Liver (tissue), 9 donors: Measurements from ENCODE around the gene KRTAP4-9. TPM values are rescaled to one million over a fixed set of nuclear protein-coding genes. Genes with fewer than 3 reads are reported as not detected.

Experiments
- DNase-seq: peaks from one replicate; pipeline ENCODE4 v3.0.0-alpha.2; 2017; ENCODE audit warnings: low spot score
- H3K27ac ChIP-seq, 2 donors: one replicate each; pipeline ENCODE4 v1.7.0; 2013; ENCODE audit warnings: inconsistent platforms in 2 of 2, low read length in 2 of 2, control low read depth in 1 of 2, low read depth in 1 of 2, mild to moderate bottlenecking in 1 of 2
- H3K27me3 ChIP-seq, 4 donors: one replicate each; pipeline versions ENCODE4 v1.6.1 to v1.7.0; 2013; ENCODE audit warnings: low read length in 3 of 4, inconsistent platforms in 1 of 4, mild to moderate bottlenecking in 1 of 4, moderate library complexity in 1 of 4; ENCODE audit not compliant: control insufficient read depth in 4 of 4, insufficient read depth in 4 of 4
- H3K36me3 ChIP-seq, 4 donors: one replicate each; pipeline versions ENCODE4 v1.6.1 to v1.7.0; 2013; ENCODE audit warnings: low read length in 3 of 4, mild to moderate bottlenecking in 3 of 4, low read depth in 1 of 4, moderate library complexity in 1 of 4; ENCODE audit not compliant: control insufficient read depth in 4 of 4, insufficient read depth in 3 of 4
- H3K4me1 ChIP-seq, 4 donors: one replicate each; pipeline versions ENCODE4 v1.6.1 to v1.7.0; 2013; ENCODE audit warnings: low read length in 3 of 4, mild to moderate bottlenecking in 3 of 4, moderate library complexity in 1 of 4; ENCODE audit not compliant: control insufficient read depth in 4 of 4, insufficient read depth in 4 of 4
- H3K4me3 ChIP-seq, 3 donors: one replicate each; pipeline versions ENCODE4 v1.6.1 to v1.7.0; 2013; ENCODE audit warnings: low read length in 3 of 3, control low read depth in 1 of 3, low read depth in 1 of 3, mild to moderate bottlenecking in 1 of 3
- H3K9ac ChIP-seq, 2 donors: one replicate each; pipeline ENCODE4 v1.7.0; 2013; ENCODE audit warnings: low read length in 2 of 2, mild to moderate bottlenecking in 2 of 2, moderate library complexity in 2 of 2, control low read depth in 1 of 2, low read depth in 1 of 2
- H3K9me3 ChIP-seq, 4 donors: one replicate each; pipeline versions ENCODE4 v1.6.1 to v1.7.0; 2013; ENCODE audit warnings: low read length in 3 of 4; ENCODE audit not compliant: control insufficient read depth in 4 of 4
- CTCF ChIP-seq: fragments of 150-350 bp; IDR thresholded peaks from 2 replicates; pipeline ENCODE4 v1.5.1; 2017; ENCODE audit warnings: improper control_type of control experiment, low read depth, low read length; ENCODE audit not compliant: missing input control
- EGR1 ChIP-seq, 2 donors: IDR thresholded peaks; 2 replicates each; pipeline ENCODE4 v1.6.1; 2016 to 2018; ENCODE audit warnings: antibody characterized with exemption in 2 of 2, low read depth in 2 of 2
- FOXA1 ChIP-seq: IDR thresholded peaks from 2 replicates; pipeline ENCODE4 v1.6.1; 2016; ENCODE audit warnings: antibody characterized with exemption
- FOXA2 ChIP-seq: IDR thresholded peaks from 2 replicates; pipeline ENCODE4 v1.6.1; 2016; ENCODE audit warnings: antibody characterized with exemption
- GABPA ChIP-seq, 2 donors: IDR thresholded peaks in 1 of 2; conservative IDR thresholded peaks in 1 of 2; 2 replicates each; pipeline ENCODE4 v1.6.1; 2016; ENCODE audit warnings: antibody characterized with exemption in 2 of 2, mild to moderate bottlenecking in 1 of 2, moderate library complexity in 1 of 2
- HNF4A ChIP-seq, 2 donors: conservative IDR thresholded peaks; 2 replicates each; pipeline ENCODE4 v1.6.1; 2016; ENCODE audit warnings: antibody characterized with exemption in 2 of 2, mild to moderate bottlenecking in 2 of 2
- HNF4G ChIP-seq: IDR thresholded peaks from 2 replicates; pipeline ENCODE4 v1.6.1; 2016; ENCODE audit warnings: antibody characterized with exemption
- JUND ChIP-seq, 2 donors: IDR thresholded peaks; 2 replicates each; pipeline ENCODE4 v1.6.1; 2016; ENCODE audit warnings: antibody characterized with exemption in 2 of 2
- NR2F2 ChIP-seq: IDR thresholded peaks from 2 replicates; pipeline ENCODE4 v1.6.1; 2016; ENCODE audit warnings: antibody characterized with exemption
- RAD21 ChIP-seq, 2 donors: IDR thresholded peaks; 2 replicates each; pipeline ENCODE4 v1.6.1; 2016; ENCODE audit warnings: antibody characterized with exemption in 2 of 2, mild to moderate bottlenecking in 2 of 2
- REST ChIP-seq: IDR thresholded peaks from 2 replicates; pipeline ENCODE4 v1.6.1; 2016; ENCODE audit warnings: antibody characterized with exemption, mild to moderate bottlenecking
- RXRA ChIP-seq, 2 donors: IDR thresholded peaks; 2 replicates each; pipeline ENCODE4 v1.6.1; 2017 to 2018; ENCODE audit warnings: antibody characterized with exemption in 2 of 2, mild to moderate bottlenecking in 1 of 2
- TAF1 ChIP-seq: conservative IDR thresholded peaks from 2 replicates; pipeline ENCODE4 v1.6.1; 2016; ENCODE audit warnings: antibody characterized with exemption, mild to moderate bottlenecking
- YY1 ChIP-seq: IDR thresholded peaks from 2 replicates; pipeline ENCODE4 v1.6.1; 2016; ENCODE audit warnings: antibody characterized with exemption, mild to moderate bottlenecking
- WGBS: extraction: QIAGEN DNeasy Blood & Tissue Kit; methylation state at CpG from one replicate; pipeline ENCODE4 v1.1.7; 2013; 5-methylcytosine and 5-hydroxymethylcytosine counted together
- polyA plus RNA-seq, 2 donors: library from polyadenylated mRNA; stranded (reverse) in 1 of 2; unstranded in 1 of 2; fragments of 200-250 nt in 1 of 2; fragments of >200 nt in 1 of 2; fragmentation: Nextera tagmentation in 1 of 2; extraction: Ambion mirVana in 1 of 2; gene quantifications; one replicate each; pipeline versions ENCODE4 v1.2.1 to v1.2.3, GENCODE V29; 2013 to 2015
- total RNA-seq, 2 donors: library from RNA; depleted of rRNA; stranded (reverse); fragments of >200 nt; gene quantifications; one replicate each; pipeline ENCODE4 v1.2.3, GENCODE V29; 2014
- TF ChIP-seq, protein P1 (sequence below): IDR thresholded peaks from 2 replicates; pipeline ENCODE4 v1.6.1; 2016; ENCODE audit warnings: antibody characterized with exemption
- TF ChIP-seq, protein P2 (sequence below): IDR thresholded peaks from 2 replicates; pipeline ENCODE4 v1.6.1; 2016; ENCODE audit warnings: antibody characterized with exemption
- TF ChIP-seq, protein P3 (sequence below): IDR thresholded peaks from 2 replicates; pipeline ENCODE4 v1.6.1; 2016; ENCODE audit warnings: antibody characterized with exemption
- donor health status: healthy.
- donor health status: healthy.
- donor health status: healthy.
- donor health status: healthy.
- donor health status: healthy.

Gene KRTAP4-9
- total and polyA plus RNA-seq, 4 donors: not detected

DNA sequence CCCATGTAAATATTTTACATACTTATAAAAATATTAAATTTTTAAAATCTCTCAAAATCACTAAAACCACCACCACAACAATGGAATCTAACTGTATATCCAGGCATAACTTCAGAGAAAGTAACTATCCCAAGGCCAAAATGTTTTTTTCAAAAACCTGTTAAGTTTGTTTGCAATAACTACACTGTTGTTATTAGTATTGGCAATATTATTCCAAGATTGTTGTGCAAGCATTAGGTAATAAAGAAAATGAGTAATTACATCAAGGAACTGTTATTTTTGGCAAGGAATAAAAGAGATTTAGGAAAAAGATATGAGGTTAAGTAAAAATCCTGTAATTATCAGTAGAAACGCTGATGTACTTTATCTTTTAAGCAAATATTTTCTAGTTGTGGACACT is 22.2 kb downstream of the KRTAP4-9 start (continued):
- TF ChIP-seq NR2F2: no peak
- TF ChIP-seq GABPA (IDR thresholded peaks at IDR 0.05 in 1 of 2, conservative IDR thresholded peaks at IDR 0.05 in 1 of 2): no peak
- no peak for TF ChIP-seq JUND (IDR thresholded peaks at IDR 0.05)
- no peak for TF ChIP-seq TAF1
- TF ChIP-seq RAD21 (IDR thresholded peaks at IDR 0.05): no peak
- no peak for TF ChIP-seq HNF4G
- no peak for TF ChIP-seq EGR1 (IDR thresholded peaks at IDR 0.05; ENCODE audit: low read depth in 2 of 2)
- TF ChIP-seq FOXA2: no peak
- TF ChIP-seq YY1: no peak
- no peak for TF ChIP-seq HNF4A (conservative IDR thresholded peaks at IDR 0.05)
- TF ChIP-seq, protein P1, sequence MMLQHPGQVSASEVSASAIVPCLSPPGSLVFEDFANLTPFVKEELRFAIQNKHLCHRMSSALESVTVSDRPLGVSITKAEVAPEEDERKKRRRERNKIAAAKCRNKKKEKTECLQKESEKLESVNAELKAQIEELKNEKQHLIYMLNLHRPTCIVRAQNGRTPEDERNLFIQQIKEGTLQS: no peak
- no peak for TF ChIP-seq FOXA1

DNA sequence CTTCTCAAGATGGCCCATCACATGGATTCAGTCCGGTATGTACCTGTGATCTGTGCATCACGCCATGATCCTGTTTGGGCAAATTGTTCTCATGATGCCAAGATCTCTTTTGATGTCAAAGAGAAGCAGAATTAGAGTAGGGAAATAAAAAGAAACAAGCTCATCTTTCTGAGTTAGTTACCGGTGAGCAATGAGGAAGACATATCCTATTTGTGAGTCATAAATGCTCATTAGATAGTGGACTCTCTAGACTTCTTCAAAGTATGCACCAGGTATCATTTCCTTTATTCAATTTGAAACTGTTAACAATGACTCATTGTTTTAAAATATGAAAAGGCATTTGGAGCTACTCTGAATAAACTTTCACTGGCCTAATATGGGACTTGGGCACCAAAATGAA is 26.8 kb downstream of the KRTAP4-9 start:
- Histone ChIP-seq H3K9me3 (no peaks in the 10 kb centered on the region), H3K4me1 (no peaks in the 10 kb centered on the region), H3K36me3 (no peaks in the 10 kb centered on the region), H3K4me3 (no peak overlapping the region), H3K27me3 (peaks cover 0 to 2% (median 0%) of the 10 kb centered on the region in 4 donors), H3K27ac (no peak overlapping the region), H3K9ac (no peak overlapping the region)
- TF ChIP-seq NR2F2 (no peak), GABPA (IDR thresholded peaks at IDR 0.05 in 1 of 2, conservative IDR thresholded peaks at IDR 0.05 in 1 of 2) (no peak), RXRA (IDR thresholded peaks at IDR 0.05) (no peak), HNF4G (no peak), FOXA2 (no peak)
- TF ChIP-seq, protein P2, sequence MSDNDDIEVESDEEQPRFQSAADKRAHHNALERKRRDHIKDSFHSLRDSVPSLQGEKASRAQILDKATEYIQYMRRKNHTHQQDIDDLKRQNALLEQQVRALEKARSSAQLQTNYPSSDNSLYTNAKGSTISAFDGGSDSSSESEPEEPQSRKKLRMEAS: no peak
- TF ChIP-seq, protein P3, sequence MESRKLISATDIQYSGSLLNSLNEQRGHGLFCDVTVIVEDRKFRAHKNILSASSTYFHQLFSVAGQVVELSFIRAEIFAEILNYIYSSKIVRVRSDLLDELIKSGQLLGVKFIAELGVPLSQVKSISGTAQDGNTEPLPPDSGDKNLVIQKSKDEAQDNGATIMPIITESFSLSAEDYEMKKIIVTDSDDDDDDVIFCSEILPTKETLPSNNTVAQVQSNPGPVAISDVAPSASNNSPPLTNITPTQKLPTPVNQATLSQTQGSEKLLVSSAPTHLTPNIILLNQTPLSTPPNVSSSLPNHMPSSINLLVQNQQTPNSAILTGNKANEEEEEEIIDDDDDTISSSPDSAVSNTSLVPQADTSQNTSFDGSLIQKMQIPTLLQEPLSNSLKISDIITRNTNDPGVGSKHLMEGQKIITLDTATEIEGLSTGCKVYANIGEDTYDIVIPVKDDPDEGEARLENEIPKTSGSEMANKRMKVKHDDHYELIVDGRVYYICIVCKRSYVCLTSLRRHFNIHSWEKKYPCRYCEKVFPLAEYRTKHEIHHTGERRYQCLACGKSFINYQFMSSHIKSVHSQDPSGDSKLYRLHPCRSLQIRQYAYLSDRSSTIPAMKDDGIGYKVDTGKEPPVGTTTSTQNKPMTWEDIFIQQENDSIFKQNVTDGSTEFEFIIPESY: no peak
- no peak for DNase-seq
- 83% methylated on average over 3 of the region's 3 CpGs for WGBS

DNA sequence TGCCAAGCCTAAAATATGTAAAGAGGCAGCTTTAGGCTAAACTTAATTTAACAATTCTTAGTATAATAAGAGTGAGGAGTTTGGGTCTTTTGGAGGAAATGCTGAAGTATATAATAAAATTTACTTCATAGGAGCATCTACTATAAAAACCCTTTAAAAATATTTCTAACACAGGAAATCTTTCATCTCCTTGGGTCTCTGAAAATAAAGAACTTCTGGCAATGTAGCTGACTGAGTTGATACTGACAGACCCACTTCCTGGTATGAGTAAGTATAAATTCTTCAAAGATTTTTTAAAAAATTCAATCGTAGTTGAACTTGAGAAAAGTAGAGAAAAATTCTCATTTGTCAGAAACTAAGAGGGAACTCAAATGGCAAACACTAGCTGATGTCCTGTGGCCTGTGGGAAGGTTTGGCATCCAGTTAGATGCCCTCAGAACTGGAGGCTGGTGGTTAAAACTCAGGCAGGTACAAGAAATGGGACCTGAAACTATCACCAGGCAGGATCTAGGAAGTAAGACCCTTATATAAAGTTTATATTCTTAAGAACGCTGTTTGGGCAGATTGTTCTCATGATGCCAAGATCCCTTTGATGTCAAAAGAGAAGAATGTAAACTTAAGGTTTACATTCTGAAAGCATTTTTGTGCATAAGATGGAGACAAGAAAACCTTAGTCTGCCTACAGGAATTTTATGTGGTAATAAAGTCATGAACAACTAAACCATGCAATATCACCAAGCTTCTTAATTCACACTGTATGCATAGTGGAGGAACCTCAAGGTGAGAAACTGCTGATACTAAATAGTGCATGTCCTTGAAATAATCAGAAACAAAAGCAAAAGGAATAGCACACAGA is 28.9 kb downstream of the KRTAP4-9 start:
- Histone ChIP-seq H3K36me3 (no peaks in the 10 kb centered on the region), H3K9ac (no peak overlapping the region)
- DNase-seq: no peak
- TF ChIP-seq FOXA1 (no peak), GABPA (IDR thresholded peaks at IDR 0.05 in 1 of 2, conservative IDR thresholded peaks at IDR 0.05 in 1 of 2) (no peak), NR2F2 (no peak), RXRA (IDR thresholded peaks at IDR 0.05) (no peak), CTCF (no peak), FOXA2 (no peak), RAD21 (IDR thresholded peaks at IDR 0.05) (no peak), YY1 (no peak), REST (no peak)
- TF ChIP-seq, protein P2: no peak
- TF ChIP-seq, protein P1: no peak
- TF ChIP-seq, protein P3: no peak

More for the DNA sequence above, 28.9 kb downstream of the KRTAP4-9 start:
- H3K27ac ChIP-seq: no peak overlapping the region
- peaks cover 0 to 2% (median 0%) of the 10 kb centered on the region in 4 donors for H3K27me3 ChIP-seq
- no peaks in the 10 kb centered on the region for H3K4me1 ChIP-seq
- WGBS: 76% methylated on average over 2 of the region's 2 CpGs
- no peak overlapping the region for H3K4me3 ChIP-seq
- H3K9me3 ChIP-seq: peaks cover 0 to 4% (median 0%) of the 10 kb centered on the region in 4 donors
